GM23338 (cell line): ENCODE results near the gene CREB3L2. TPM values are rescaled to one million over a fixed set of nuclear protein-coding genes. Genes with fewer than 3 reads are reported as not detected.

ENCODE experiments used
- ATAC-seq: fragments of 200-7000 bp; cut with Tn5 transposase; 3 replicates; pipeline ENCODE4 v1.9.1; 2020
- DNase-seq: peaks from one replicate; pipeline ENCODE4 v3.0.0-alpha.2; 2015; ENCODE audit warnings: low spot score
- H2AFZ ChIP-seq: fragments of 200-600 bp; sonication (generic); 2 replicates; pipeline ENCODE4 v1.8.0; 2016; ENCODE audit warnings: antibody characterized with exemption, mild to moderate bottlenecking, moderate library complexity
- H3F3A ChIP-seq: fragments of 200-600 bp; sonication (generic); replicated peaks from 2 replicates; pipeline ENCODE4 v1.8.0; 2017; ENCODE audit warnings: antibody characterized with exemption, mixed run types, low read depth
- H3K27ac ChIP-seq: fragments of 200-600 bp; sonication (generic); 2 replicates; pipeline ENCODE4 v1.6.1; 2016; ENCODE audit warnings: low read depth
- H3K27me3 ChIP-seq: fragments of 200-600 bp; sonication (generic); 2 replicates; pipeline ENCODE4 v1.8.0; 2016; ENCODE audit warnings: mild to moderate bottlenecking, mixed run types, moderate library complexity; ENCODE audit not compliant: insufficient read depth
- H3K36me3 ChIP-seq: fragments of 200-600 bp; sonication (generic); 2 replicates; pipeline ENCODE4 v1.8.0; 2016; ENCODE audit warnings: mild to moderate bottlenecking; ENCODE audit not compliant: insufficient read depth
- H3K4me1 ChIP-seq: fragments of 200-600 bp; sonication (generic); 2 replicates; pipeline ENCODE4 v1.8.0; 2016; ENCODE audit warnings: mild to moderate bottlenecking, moderate library complexity; ENCODE audit not compliant: insufficient read depth
- H3K4me2 ChIP-seq: fragments of 200-600 bp; sonication (generic); 2 replicates; pipeline ENCODE4 v1.7.1; 2017; ENCODE audit warnings: mixed run types
- H3K4me3 ChIP-seq: fragments of 200-600 bp; sonication (generic); 2 replicates; pipeline ENCODE4 v1.6.1; 2016; ENCODE audit warnings: mixed run types
- H3K79me2 ChIP-seq: fragments of 200-600 bp; sonication (generic); replicated peaks from 2 replicates; pipeline ENCODE4 v1.8.0; 2017; ENCODE audit warnings: mild to moderate bottlenecking; ENCODE audit not compliant: insufficient read depth
- H3K9me2 ChIP-seq: fragments of 200-600 bp; sonication (generic); 2 replicates; pipeline ENCODE4 v1.8.0; 2017; ENCODE audit not compliant: insufficient read depth
- H4K20me1 ChIP-seq: fragments of 200-600 bp; sonication (generic); replicated peaks from 2 replicates; pipeline ENCODE4 v1.8.0; 2017; ENCODE audit warnings: mild to moderate bottlenecking; ENCODE audit not compliant: insufficient read depth
- H3K27ac Mint-ChIP-seq: 2 replicates; pipeline ENCODE4 v1.8.0; 2020; ENCODE audit warnings: inconsistent platforms, mild to moderate bottlenecking, moderate library complexity, mixed read lengths
- H3K27me3 Mint-ChIP-seq: 3 replicates; pipeline ENCODE4 v1.8.0; 2022; ENCODE audit warnings: low read depth, mild to moderate bottlenecking, moderate library complexity, mixed read lengths, inconsistent platforms; ENCODE audit not compliant: insufficient read depth, poor library complexity
- H3K36me3 Mint-ChIP-seq: 3 replicates; pipeline ENCODE4 v1.8.0; 2021; ENCODE audit warnings: low read depth, mild to moderate bottlenecking, inconsistent platforms, moderate library complexity, mixed read lengths
- H3K4me1 Mint-ChIP-seq: 3 replicates; pipeline ENCODE4 v1.8.0; 2020; ENCODE audit warnings: mild to moderate bottlenecking, inconsistent platforms, mixed read lengths
- H3K4me3 Mint-ChIP-seq: 3 replicates; pipeline ENCODE4 v1.8.0; 2021; ENCODE audit warnings: moderate library complexity, mild to moderate bottlenecking, inconsistent platforms, mixed read lengths
- H3K9me3 Mint-ChIP-seq: 3 replicates; pipeline ENCODE4 v1.8.0; 2020; ENCODE audit warnings: moderate library complexity, mild to moderate bottlenecking, inconsistent platforms, mixed read lengths
- CREB1 ChIP-seq: fragments of 250-450 bp; sonication (Bioruptor Pico); IDR thresholded peaks from 2 replicates; pipeline ENCODE4 v1.5.0; 2020; ENCODE audit warnings: low read depth, mild to moderate bottlenecking, moderate library complexity
- EZH2 ChIP-seq: fragments of 200-600 bp; sonication (generic); IDR thresholded peaks from one replicate; pipeline ENCODE4 v1.8.0; 2017; ENCODE audit warnings: antibody characterized with exemption, mild to moderate bottlenecking, low read depth; ENCODE audit not compliant: unreplicated experiment
- EZH2phosphoT487 ChIP-seq: fragments of 200-600 bp; sonication (generic); IDR thresholded peaks from one replicate; pipeline ENCODE4 v1.8.1; 2018; ENCODE audit warnings: antibody characterized with exemption; ENCODE audit not compliant: unreplicated experiment
- JUNB ChIP-seq: IDR thresholded peaks from one replicate; pipeline ENCODE4 v1.6.1; 2016; ENCODE audit warnings: antibody characterized with exemption; ENCODE audit not compliant: unreplicated experiment
- NANOG ChIP-seq: IDR thresholded peaks from 2 replicates; pipeline ENCODE4 v1.6.1; 2016; ENCODE audit warnings: antibody characterized with exemption, borderline replicate concordance
- POLR2AphosphoS5 ChIP-seq: IDR thresholded peaks from 2 replicates; pipeline ENCODE4 v1.6.1; 2016; ENCODE audit warnings: antibody characterized with exemption, low read depth
- STAT1 ChIP-seq: IDR thresholded peaks from one replicate; pipeline ENCODE4 v1.6.1; 2016; ENCODE audit warnings: antibody characterized with exemption; ENCODE audit not compliant: unreplicated experiment
- ZNF114 ChIP-seq: fragments of 250-450 bp; sonication (Bioruptor Pico); IDR thresholded peaks from 2 replicates; pipeline ENCODE4 v1.5.0; 2020; ENCODE audit warnings: mild to moderate bottlenecking, moderate library complexity
- ZNF331 ChIP-seq: fragments of 250-450 bp; sonication (Bioruptor Pico); IDR thresholded peaks from 2 replicates; pipeline ENCODE4 v1.5.0; 2020; ENCODE audit warnings: low read depth, mild to moderate bottlenecking, moderate library complexity
- polyA plus RNA-seq: library from polyadenylated mRNA; unstranded; fragments of >200 nt; fragmentation: Nextera tagmentation; extraction: Ambion mirVana; gene quantifications from 2 replicates; pipeline ENCODE4 v1.2.1, GENCODE V29; 2016
- total RNA-seq: library from RNA; depleted of rRNA; stranded (reverse); fragments of >200 nt; shearing (Covaris generic); gene quantifications from 2 replicates; pipeline ENCODE4 v1.2.3, GENCODE V29; 2014
- TF ChIP-seq, protein P1 (sequence below): fragments of 250-450 bp; sonication (Bioruptor Pico); IDR thresholded peaks from 2 replicates; pipeline ENCODE4 v1.5.0; 2020; ENCODE audit warnings: mild to moderate bottlenecking, moderate library complexity
- TF ChIP-seq, protein P2 (sequence below): IDR thresholded peaks from one replicate; pipeline ENCODE4 v1.6.1; 2018; ENCODE audit warnings: antibody characterized with exemption; ENCODE audit not compliant: unreplicated experiment
- TF ChIP-seq, protein P3 (sequence below), 2 experiments: fragments of 200-600 bp in 1 of 2; sonication (generic) in 1 of 2; conservative IDR thresholded peaks; 2 replicates each; pipeline versions ENCODE4 v1.5.1 to v1.6.1; 2016 to 2017; ENCODE audit warnings: antibody characterized with exemption in 2 of 2, low read depth in 2 of 2, mild to moderate bottlenecking in 2 of 2, moderate library complexity in 1 of 2
- TF ChIP-seq, protein P4 (sequence below): IDR thresholded peaks from 2 replicates; pipeline ENCODE4 v1.6.1; 2016; ENCODE audit warnings: antibody characterized with exemption

Gene CREB3L2
- total and polyA plus RNA-seq, 2 experiments from 2014 or later = 14.5 to 27.1 TPM

DNA sequence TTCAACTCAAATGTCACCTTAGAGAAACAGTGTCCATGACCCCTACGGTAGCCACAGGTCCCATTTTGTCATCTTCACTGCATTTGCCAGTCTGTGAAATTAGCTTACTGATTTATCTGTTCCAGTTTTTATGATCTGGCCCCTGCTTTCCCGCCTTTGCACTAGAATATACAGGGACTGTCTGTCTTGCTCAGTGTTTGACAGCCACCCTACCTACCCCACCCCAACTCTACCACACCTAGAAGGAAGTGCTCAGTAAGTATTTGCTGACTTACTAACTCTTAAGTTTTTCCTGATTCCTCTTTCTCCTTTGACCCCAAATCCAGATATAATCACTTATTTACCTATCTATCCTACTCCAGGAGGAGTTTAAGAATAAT is 49.5 kb downstream of the CREB3L2 start:
- H3K9me2 ChIP-seq = 0 out of 2 replicates have a peak, but pooled peaks cover 8% of the 10 kb centered on the region
- H3K27me3 ChIP-seq = no peaks in the 10 kb centered on the region
- no peaks in the 10 kb centered on the region for H3K36me3 ChIP-seq
- Mint-ChIP-seq H3K4me3 (no peak overlapping the region), H3K27ac (peak overlapping the region; percentile 72), H3K4me1 (peaks cover 51% of the 10 kb centered on the region), H3K9me3 (no peaks in the 10 kb centered on the region), H3K36me3 (no peaks in the 10 kb centered on the region), H3K27me3 (peaks cover 5% of the 10 kb centered on the region)
- H4K20me1 ChIP-seq = peaks cover 6% of the 10 kb centered on the region; the same call in 1 of the 2 replicates
- no peak overlapping the region for H3K27ac ChIP-seq
- H3K4me2 ChIP-seq = no peak overlapping the region
- no peak for DNase-seq
- H3K4me3 ChIP-seq = no peak overlapping the region
- H2AFZ ChIP-seq = no peak overlapping the region
- TF ChIP-seq EZH2 = no peak
- no peak for TF ChIP-seq ZNF114 (CRISPR knock-in tag)
- TF ChIP-seq EZH2phosphoT487 = no peak
- TF ChIP-seq NANOG = no peak
- no peak for TF ChIP-seq CREB1 (CRISPR knock-in tag)
- TF ChIP-seq JUNB = no peak
- no peak for TF ChIP-seq ZNF331 (CRISPR knock-in tag)
- TF ChIP-seq, protein P1, sequence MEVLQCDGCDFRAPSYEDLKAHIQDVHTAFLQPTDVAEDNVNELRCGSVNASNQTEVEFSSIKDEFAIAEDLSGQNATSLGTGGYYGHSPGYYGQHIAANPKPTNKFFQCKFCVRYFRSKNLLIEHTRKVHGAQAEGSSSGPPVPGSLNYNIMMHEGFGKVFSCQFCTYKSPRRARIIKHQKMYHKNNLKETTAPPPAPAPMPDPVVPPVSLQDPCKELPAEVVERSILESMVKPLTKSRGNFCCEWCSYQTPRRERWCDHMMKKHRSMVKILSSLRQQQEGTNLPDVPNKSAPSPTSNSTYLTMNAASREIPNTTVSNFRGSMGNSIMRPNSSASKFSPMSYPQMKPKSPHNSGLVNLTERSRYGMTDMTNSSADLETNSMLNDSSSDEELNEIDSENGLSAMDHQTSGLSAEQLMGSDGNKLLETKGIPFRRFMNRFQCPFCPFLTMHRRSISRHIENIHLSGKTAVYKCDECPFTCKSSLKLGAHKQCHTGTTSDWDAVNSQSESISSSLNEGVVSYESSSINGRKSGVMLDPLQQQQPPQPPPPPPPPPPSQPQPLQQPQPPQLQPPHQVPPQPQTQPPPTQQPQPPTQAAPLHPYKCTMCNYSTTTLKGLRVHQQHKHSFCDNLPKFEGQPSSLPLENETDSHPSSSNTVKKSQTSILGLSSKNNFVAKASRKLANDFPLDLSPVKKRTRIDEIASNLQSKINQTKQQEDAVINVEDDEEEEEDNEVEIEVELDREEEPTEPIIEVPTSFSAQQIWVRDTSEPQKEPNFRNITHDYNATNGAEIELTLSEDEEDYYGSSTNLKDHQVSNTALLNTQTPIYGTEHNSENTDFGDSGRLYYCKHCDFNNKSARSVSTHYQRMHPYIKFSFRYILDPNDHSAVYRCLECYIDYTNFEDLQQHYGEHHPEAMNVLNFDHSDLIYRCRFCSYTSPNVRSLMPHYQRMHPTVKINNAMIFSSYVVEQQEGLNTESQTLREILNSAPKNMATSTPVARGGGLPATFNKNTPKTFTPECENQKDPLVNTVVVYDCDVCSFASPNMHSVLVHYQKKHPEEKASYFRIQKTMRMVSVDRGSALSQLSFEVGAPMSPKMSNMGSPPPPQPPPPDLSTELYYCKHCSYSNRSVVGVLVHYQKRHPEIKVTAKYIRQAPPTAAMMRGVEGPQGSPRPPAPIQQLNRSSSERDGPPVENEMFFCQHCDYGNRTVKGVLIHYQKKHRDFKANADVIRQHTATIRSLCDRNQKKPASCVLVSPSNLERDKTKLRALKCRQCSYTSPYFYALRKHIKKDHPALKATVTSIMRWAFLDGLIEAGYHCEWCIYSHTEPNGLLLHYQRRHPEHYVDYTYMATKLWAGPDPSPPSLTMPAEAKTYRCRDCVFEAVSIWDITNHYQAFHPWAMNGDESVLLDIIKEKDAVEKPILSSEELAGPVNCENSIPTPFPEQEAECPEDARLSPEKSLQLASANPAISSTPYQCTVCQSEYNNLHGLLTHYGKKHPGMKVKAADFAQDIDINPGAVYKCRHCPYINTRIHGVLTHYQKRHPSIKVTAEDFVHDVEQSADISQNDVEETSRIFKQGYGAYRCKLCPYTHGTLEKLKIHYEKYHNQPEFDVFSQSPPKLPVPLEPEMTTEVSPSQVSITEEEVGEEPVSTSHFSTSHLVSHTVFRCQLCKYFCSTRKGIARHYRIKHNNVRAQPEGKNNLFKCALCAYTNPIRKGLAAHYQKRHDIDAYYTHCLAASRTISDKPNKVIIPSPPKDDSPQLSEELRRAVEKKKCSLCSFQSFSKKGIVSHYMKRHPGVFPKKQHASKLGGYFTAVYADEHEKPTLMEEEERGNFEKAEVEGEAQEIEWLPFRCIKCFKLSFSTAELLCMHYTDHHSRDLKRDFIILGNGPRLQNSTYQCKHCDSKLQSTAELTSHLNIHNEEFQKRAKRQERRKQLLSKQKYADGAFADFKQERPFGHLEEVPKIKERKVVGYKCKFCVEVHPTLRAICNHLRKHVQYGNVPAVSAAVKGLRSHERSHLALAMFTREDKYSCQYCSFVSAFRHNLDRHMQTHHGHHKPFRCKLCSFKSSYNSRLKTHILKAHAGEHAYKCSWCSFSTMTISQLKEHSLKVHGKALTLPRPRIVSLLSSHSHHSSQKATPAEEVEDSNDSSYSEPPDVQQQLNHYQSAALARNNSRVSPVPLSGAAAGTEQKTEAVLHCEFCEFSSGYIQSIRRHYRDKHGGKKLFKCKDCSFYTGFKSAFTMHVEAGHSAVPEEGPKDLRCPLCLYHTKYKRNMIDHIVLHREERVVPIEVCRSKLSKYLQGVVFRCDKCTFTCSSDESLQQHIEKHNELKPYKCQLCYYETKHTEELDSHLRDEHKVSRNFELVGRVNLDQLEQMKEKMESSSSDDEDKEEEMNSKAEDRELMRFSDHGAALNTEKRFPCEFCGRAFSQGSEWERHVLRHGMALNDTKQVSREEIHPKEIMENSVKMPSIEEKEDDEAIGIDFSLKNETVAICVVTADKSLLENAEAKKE (CRISPR knock-in tag) = no peak
- TF ChIP-seq, protein P2, sequence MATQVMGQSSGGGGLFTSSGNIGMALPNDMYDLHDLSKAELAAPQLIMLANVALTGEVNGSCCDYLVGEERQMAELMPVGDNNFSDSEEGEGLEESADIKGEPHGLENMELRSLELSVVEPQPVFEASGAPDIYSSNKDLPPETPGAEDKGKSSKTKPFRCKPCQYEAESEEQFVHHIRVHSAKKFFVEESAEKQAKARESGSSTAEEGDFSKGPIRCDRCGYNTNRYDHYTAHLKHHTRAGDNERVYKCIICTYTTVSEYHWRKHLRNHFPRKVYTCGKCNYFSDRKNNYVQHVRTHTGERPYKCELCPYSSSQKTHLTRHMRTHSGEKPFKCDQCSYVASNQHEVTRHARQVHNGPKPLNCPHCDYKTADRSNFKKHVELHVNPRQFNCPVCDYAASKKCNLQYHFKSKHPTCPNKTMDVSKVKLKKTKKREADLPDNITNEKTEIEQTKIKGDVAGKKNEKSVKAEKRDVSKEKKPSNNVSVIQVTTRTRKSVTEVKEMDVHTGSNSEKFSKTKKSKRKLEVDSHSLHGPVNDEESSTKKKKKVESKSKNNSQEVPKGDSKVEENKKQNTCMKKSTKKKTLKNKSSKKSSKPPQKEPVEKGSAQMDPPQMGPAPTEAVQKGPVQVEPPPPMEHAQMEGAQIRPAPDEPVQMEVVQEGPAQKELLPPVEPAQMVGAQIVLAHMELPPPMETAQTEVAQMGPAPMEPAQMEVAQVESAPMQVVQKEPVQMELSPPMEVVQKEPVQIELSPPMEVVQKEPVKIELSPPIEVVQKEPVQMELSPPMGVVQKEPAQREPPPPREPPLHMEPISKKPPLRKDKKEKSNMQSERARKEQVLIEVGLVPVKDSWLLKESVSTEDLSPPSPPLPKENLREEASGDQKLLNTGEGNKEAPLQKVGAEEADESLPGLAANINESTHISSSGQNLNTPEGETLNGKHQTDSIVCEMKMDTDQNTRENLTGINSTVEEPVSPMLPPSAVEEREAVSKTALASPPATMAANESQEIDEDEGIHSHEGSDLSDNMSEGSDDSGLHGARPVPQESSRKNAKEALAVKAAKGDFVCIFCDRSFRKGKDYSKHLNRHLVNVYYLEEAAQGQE = no peak
- TF ChIP-seq, protein P3, sequence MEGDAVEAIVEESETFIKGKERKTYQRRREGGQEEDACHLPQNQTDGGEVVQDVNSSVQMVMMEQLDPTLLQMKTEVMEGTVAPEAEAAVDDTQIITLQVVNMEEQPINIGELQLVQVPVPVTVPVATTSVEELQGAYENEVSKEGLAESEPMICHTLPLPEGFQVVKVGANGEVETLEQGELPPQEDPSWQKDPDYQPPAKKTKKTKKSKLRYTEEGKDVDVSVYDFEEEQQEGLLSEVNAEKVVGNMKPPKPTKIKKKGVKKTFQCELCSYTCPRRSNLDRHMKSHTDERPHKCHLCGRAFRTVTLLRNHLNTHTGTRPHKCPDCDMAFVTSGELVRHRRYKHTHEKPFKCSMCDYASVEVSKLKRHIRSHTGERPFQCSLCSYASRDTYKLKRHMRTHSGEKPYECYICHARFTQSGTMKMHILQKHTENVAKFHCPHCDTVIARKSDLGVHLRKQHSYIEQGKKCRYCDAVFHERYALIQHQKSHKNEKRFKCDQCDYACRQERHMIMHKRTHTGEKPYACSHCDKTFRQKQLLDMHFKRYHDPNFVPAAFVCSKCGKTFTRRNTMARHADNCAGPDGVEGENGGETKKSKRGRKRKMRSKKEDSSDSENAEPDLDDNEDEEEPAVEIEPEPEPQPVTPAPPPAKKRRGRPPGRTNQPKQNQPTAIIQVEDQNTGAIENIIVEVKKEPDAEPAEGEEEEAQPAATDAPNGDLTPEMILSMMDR (conservative IDR thresholded peaks at IDR 0.05; ENCODE audit: low read depth in 2 of 2) = no peak
- TF ChIP-seq POLR2AphosphoS5 = no peak
- TF ChIP-seq STAT1 = no peak
- TF ChIP-seq, protein P4, sequence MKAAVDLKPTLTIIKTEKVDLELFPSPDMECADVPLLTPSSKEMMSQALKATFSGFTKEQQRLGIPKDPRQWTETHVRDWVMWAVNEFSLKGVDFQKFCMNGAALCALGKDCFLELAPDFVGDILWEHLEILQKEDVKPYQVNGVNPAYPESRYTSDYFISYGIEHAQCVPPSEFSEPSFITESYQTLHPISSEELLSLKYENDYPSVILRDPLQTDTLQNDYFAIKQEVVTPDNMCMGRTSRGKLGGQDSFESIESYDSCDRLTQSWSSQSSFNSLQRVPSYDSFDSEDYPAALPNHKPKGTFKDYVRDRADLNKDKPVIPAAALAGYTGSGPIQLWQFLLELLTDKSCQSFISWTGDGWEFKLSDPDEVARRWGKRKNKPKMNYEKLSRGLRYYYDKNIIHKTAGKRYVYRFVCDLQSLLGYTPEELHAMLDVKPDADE = no peak
- ATAC-seq = no peak
- peaks cover 91% of the 10 kb centered on the region for H3K79me2 ChIP-seq
- no peaks in the 10 kb centered on the region for H3F3A ChIP-seq
- peaks cover 28% of the 10 kb centered on the region for H3K4me1 ChIP-seq
